GM12878 (cell line): Measurements from ENCODE around the gene ZNF574. TPM values are rescaled to one million over a fixed set of nuclear protein-coding genes. Genes with fewer than 3 reads are reported as not detected.
A peak's percentile ranks its signal among the peaks of the same experiment; 100 is the strongest.

Experiments
- ATAC-seq: fragments of 200-7000 bp; cut with Tn5 transposase; 3 replicates; pipeline ENCODE4 v1.9.1; 2020; ENCODE audit warnings: mild to moderate bottlenecking, moderate library complexity
- BruUV-seq: library from RNA; stranded (reverse); fragments of 400-500 nt; replicated peaks from 2 replicates; lab custom pipeline; 2021; lab: Mats Ljungman, UMichigan
- CTCF ChIA-PET: fragments of 300-600 bp; sonication (Branson Sonifier 250); formaldehyde crosslinking; extraction: SDS; loops from one replicate; lab custom pipeline; 2021; ENCODE audit warnings: inconsistent platforms; lab: Yijun Ruan, JAX
- POLR2A ChIA-PET: fragments of 350-600 bp; formaldehyde crosslinking; extraction: SDS; loops from one replicate; lab custom pipeline; 2021; ENCODE audit warnings: inconsistent platforms; lab: Charles Lee
- RAD21 ChIA-PET: fragments of 300-600 bp; sonication (Branson Sonifier 250); formaldehyde crosslinking; loops from one replicate; lab custom pipeline; 2023; ENCODE audit warnings: antibody characterized with exemption; ENCODE audit not compliant: unreplicated experiment; lab: Charles Lee
- SMC1A ChIA-PET: fragments of 300-600 bp; sonication (Branson Sonifier 250); formaldehyde crosslinking; loops from one replicate; lab custom pipeline; 2023; ENCODE audit not compliant: unreplicated experiment, uncharacterized antibody; lab: Charles Lee
- DNase-seq: peaks from one replicate; pipeline ENCODE4 v3.0.0-alpha.2; 2011; ENCODE audit warnings: low read depth, low spot score
- FAIRE-seq: peaks from 3 replicates; lab custom pipeline; 2011; peaks lifted over from hg19 to GRCh38; lab: Jason Lieb, UNC
- H2AFZ ChIP-seq: 2 replicates; pipeline ENCODE4 v1.6.0; 2011; ENCODE audit warnings: low read depth, low read length, control low read depth; ENCODE audit not compliant: control insufficient read depth
- H3K27ac ChIP-seq: 2 replicates; pipeline ENCODE4 v1.5.1; 2011; ENCODE audit warnings: control low read depth; ENCODE audit not compliant: control insufficient read depth, insufficient read depth
- H3K27me3 ChIP-seq, 2 experiments: replicated peaks in 1 of 2; 2 replicates each; pipeline versions ENCODE4 v1.6.0 to v1.6.1; 2011; ENCODE audit warnings: low read length in 1 of 2; ENCODE audit not compliant: control insufficient read depth in 2 of 2, insufficient read depth in 2 of 2
- H3K36me3 ChIP-seq, 2 experiments: 2 replicates each; pipeline ENCODE4 v1.5.1; 2011; ENCODE audit warnings: low read length in 1 of 2; ENCODE audit not compliant: control insufficient read depth in 2 of 2, insufficient read depth in 2 of 2
- H3K4me1 ChIP-seq: 2 replicates; pipeline ENCODE4 v1.6.1; 2011; ENCODE audit warnings: mild to moderate bottlenecking, low read length, moderate library complexity, mixed read lengths; ENCODE audit not compliant: control insufficient read depth, insufficient read depth
- H3K4me2 ChIP-seq: 2 replicates; pipeline ENCODE4 v1.6.0; 2011; ENCODE audit warnings: control low read depth; ENCODE audit not compliant: control insufficient read depth, insufficient read depth
- H3K4me3 ChIP-seq: fragments of 200-600 bp; sonication (generic); 2 replicates; pipeline ENCODE4 v1.5.1; 2016
- H3K79me2 ChIP-seq: 2 replicates; pipeline ENCODE4 v1.6.0; 2011; ENCODE audit warnings: low read length; ENCODE audit not compliant: control insufficient read depth, insufficient read depth
- H3K9ac ChIP-seq: 2 replicates; pipeline ENCODE4 v1.8.0; 2011; ENCODE audit warnings: low read length, control low read depth, mixed read lengths; ENCODE audit not compliant: control insufficient read depth, insufficient read depth
- H3K9me3 ChIP-seq: replicated peaks from 3 replicates; pipeline ENCODE4 v1.5.1; 2011; ENCODE audit warnings: mild to moderate bottlenecking, low read length; ENCODE audit not compliant: control insufficient read depth, insufficient read depth
- H4K20me1 ChIP-seq: 2 replicates; pipeline ENCODE4 v1.6.0; 2011; ENCODE audit not compliant: control insufficient read depth, insufficient read depth
- GATAD2B ChIP-seq: fragments of 450-650 bp; conservative IDR thresholded peaks from 2 replicates; pipeline ENCODE4 v1.6.1; 2017; ENCODE audit warnings: low read depth, mild to moderate bottlenecking, moderate library complexity
- IKZF2 ChIP-seq, 2 experiments: fragments of 450-650 bp; IDR thresholded peaks; 2 replicates each; pipeline ENCODE4 v1.6.1; 2017; ENCODE audit warnings: mild to moderate bottlenecking in 2 of 2, moderate library complexity in 2 of 2
- WGBS: methylation state at CpG from one replicate; pipeline ENCODE4 v1.1.6; 2016; ENCODE audit warnings: low lambda C conversion rate; ENCODE audit not compliant: insufficient replicate concordance, insufficient coverage; ENCODE audit errors: missing lambda C conversion rate; 5-methylcytosine and 5-hydroxymethylcytosine counted together
- in situ Hi-C: fragments of 300-500 bp; cut with MboI; formaldehyde crosslinking; loops from 9 replicates; pipeline ENCODE4 v1.14.3; 2018; ENCODE audit warnings: mixed read lengths
- intact Hi-C: fragments of 100-400 bp; cut with micrococcal nuclease; formaldehyde crosslinking; loops from one replicate; pipeline ENCODE4 v1.14.2; 2022; ENCODE audit not compliant: unreplicated experiment
- polyA plus RNA-seq, 11 experiments: library from polyadenylated mRNA; depleted of rRNA in 4 of 11; unstranded in 6 of 11; stranded (reverse) in 5 of 11; fragments of >200 nt; fragmentation: Nextera tagmentation in 4 of 11; fragmentation: Illumina TruSeq in 1 of 11; extraction: Ambion mirVana in 4 of 11; extraction: Trizol in 1 of 11; gene quantifications; 1 replicate in 1 of 11; 2 replicates in 10 of 11; pipeline versions ENCODE4 v1.2.1 to v1.2.3, GENCODE V29; 2011 to 2016; ENCODE audit warnings: inconsistent platforms in 2 of 11, missing spikeins in 2 of 11, low read depth in 1 of 11
- total RNA-seq, 4 experiments: library from RNA; depleted of rRNA in 3 of 4; stranded (reverse); fragments of >200 nt in 3 of 4; fragmentation: Illumina TruSeq in 1 of 4; extraction: Trizol in 1 of 4; gene quantifications; 2 replicates each; pipeline versions ENCODE4 v1.2.1 to v1.2.3, GENCODE V29; 2013 to 2021
- TF ChIP-seq, protein P1 (sequence below): IDR thresholded peaks from 2 replicates; pipeline ENCODE4 v1.6.1; 2012; ENCODE audit warnings: low read depth, low read length, improper control_type of control experiment
- TF ChIP-seq, protein P2 (sequence below): fragments of 450-650 bp; formaldehyde crosslinking; IDR thresholded peaks from 2 replicates; pipeline ENCODE4 v1.5.0; 2022; ENCODE audit warnings: mild to moderate bottlenecking, missing genetic modification characterization
- TF ChIP-seq, protein P3 (sequence below): IDR thresholded peaks from 2 replicates; pipeline ENCODE4 v1.6.1; 2012; ENCODE audit warnings: mild to moderate bottlenecking, low read depth, low read length

Gene ZNF574
- total and polyA plus RNA-seq, 10 of the 15 experiments (the other 5 are each of a cell fraction or from before 2014, with no cell fraction given), result 0.32 to 25.6 (median 11.4) TPM

DNA sequence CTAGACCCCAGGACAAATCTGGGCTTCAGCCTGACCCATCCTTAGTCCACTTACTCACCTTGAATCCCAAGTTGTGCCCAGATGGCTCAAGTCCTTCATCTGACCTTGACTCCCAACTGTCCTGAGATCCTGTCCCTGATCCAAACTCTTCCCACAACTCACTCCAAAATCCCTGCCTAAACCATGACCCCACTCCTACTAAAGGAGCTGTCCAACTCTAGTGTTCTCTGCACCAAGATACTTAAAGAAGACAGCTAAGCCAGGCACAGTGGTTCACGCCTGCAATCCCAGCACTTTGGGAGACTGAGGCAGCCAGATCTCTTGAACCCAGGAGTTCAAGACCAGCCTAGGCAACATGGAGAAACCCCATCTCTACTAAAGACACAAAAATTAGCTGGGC lies 47.8 kb downstream of the ZNF574 start:
- H3K79me2 ChIP-seq, result peaks cover 60% of the 10 kb centered on the region
- intact Hi-C loops (no loop called here), in situ Hi-C loops (no loop called here)
- no TSS peak for BruUV-seq
- SMC1A ChIA-PET, result interaction anchor here (0.5 to 9.1 kb wide), 7 partner anchors 7 to 247 kb away, joined by 3 to 223 read pairs (median 6); partner anchors contain the start of gene POU2F2
- H3K36me3 ChIP-seq, result peaks cover 7 to 14% of the 10 kb centered on the region in 2 experiments
- DNase-seq (no peak), FAIRE-seq (no peak), ATAC-seq (no peak)
- peak overlapping the region; percentile 68 for H3K9ac ChIP-seq
- H3K27me3 ChIP-seq, result no peaks in the 10 kb centered on the region
- H3K4me1 ChIP-seq, result peaks cover 70% of the 10 kb centered on the region
- H2AFZ ChIP-seq, result no peak overlapping the region
- 87% methylated on average over 1 of the region's 1 CpG for WGBS
- H3K27ac ChIP-seq, result peak overlapping the region; percentile 96
- POLR2A ChIA-PET, result interaction anchor here (0.6 to 4.7 kb wide), 8 partner anchors 9 to 123 kb away, joined by 3 to 75 read pairs (median 5); partner anchors contain the start of genes GSK3A and POU2F2
- TF ChIP-seq, protein P1, sequence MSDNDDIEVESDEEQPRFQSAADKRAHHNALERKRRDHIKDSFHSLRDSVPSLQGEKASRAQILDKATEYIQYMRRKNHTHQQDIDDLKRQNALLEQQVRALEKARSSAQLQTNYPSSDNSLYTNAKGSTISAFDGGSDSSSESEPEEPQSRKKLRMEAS, result no peak
- TF ChIP-seq GATAD2B (0 out of 2 replicates have a peak, but pooled peaks have one; percentile 3), IKZF2 (IDR thresholded peaks at IDR 0.05) (0 out of 4 replicates have a peak, but pooled peaks of 1 of the 2 experiments have one; percentile 8)
- TF ChIP-seq, protein P2, sequence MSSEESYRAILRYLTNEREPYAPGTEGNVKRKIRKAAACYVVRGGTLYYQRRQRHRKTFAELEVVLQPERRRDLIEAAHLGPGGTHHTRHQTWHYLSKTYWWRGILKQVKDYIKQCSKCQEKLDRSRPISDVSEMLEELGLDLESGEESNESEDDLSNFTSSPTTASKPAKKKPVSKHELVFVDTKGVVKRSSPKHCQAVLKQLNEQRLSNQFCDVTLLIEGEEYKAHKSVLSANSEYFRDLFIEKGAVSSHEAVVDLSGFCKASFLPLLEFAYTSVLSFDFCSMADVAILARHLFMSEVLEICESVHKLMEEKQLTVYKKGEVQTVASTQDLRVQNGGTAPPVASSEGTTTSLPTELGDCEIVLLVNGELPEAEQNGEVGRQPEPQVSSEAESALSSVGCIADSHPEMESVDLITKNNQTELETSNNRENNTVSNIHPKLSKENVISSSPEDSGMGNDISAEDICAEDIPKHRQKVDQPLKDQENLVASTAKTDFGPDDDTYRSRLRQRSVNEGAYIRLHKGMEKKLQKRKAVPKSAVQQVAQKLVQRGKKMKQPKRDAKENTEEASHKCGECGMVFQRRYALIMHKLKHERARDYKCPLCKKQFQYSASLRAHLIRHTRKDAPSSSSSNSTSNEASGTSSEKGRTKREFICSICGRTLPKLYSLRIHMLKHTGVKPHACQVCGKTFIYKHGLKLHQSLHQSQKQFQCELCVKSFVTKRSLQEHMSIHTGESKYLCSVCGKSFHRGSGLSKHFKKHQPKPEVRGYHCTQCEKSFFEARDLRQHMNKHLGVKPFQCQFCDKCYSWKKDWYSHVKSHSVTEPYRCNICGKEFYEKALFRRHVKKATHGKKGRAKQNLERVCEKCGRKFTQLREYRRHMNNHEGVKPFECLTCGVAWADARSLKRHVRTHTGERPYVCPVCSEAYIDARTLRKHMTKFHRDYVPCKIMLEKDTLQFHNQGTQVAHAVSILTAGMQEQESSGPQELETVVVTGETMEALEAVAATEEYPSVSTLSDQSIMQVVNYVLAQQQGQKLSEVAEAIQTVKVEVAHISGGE (CRISPR knock-in tag), result no peak
- TF ChIP-seq, protein P3, sequence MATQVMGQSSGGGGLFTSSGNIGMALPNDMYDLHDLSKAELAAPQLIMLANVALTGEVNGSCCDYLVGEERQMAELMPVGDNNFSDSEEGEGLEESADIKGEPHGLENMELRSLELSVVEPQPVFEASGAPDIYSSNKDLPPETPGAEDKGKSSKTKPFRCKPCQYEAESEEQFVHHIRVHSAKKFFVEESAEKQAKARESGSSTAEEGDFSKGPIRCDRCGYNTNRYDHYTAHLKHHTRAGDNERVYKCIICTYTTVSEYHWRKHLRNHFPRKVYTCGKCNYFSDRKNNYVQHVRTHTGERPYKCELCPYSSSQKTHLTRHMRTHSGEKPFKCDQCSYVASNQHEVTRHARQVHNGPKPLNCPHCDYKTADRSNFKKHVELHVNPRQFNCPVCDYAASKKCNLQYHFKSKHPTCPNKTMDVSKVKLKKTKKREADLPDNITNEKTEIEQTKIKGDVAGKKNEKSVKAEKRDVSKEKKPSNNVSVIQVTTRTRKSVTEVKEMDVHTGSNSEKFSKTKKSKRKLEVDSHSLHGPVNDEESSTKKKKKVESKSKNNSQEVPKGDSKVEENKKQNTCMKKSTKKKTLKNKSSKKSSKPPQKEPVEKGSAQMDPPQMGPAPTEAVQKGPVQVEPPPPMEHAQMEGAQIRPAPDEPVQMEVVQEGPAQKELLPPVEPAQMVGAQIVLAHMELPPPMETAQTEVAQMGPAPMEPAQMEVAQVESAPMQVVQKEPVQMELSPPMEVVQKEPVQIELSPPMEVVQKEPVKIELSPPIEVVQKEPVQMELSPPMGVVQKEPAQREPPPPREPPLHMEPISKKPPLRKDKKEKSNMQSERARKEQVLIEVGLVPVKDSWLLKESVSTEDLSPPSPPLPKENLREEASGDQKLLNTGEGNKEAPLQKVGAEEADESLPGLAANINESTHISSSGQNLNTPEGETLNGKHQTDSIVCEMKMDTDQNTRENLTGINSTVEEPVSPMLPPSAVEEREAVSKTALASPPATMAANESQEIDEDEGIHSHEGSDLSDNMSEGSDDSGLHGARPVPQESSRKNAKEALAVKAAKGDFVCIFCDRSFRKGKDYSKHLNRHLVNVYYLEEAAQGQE, result peak; percentile 55; the same call in 1 of the 2 replicates
- RAD21 ChIA-PET, result interaction anchor here (0.7 to 5.2 kb wide), 8 partner anchors 9 to 313 kb away, joined by 3 to 68 read pairs (median 6); partner anchors contain the start of genes GSK3A and POU2F2
- no peaks in the 10 kb centered on the region for H4K20me1 ChIP-seq
- peak overlapping the region; percentile 57; the same call in 1 of the 2 replicates for H3K4me3 ChIP-seq
- no peaks in the 10 kb centered on the region for H3K9me3 ChIP-seq
- peak overlapping the region; percentile 86 for H3K4me2 ChIP-seq
- CTCF ChIA-PET, result interaction anchor here (0.5 to 6.6 kb wide), 13 partner anchors 9 to 716 kb away, joined by 3 to 132 read pairs (median 4); partner anchors contain the start of gene POU2F2
